Spleen (tissue), 7 donors: Measurements from ENCODE around the gene NFIB.

Experiments used
- POLR2AphosphoS5 ChIP-seq, 3 donors: sonication (generic); formaldehyde crosslinking; IDR thresholded peaks; one replicate each; pipeline ENCODE4 v1.5.1; 2017; ENCODE audit warnings: antibody characterized with exemption in 3 of 3
- TF ChIP-seq, protein P1 (sequence below), 11 experiments: fragments of 200-600 bp in 7 of 11; fragments of 450-650 bp in 4 of 11; sonication (generic) in 4 of 11; IDR thresholded peaks in 8 of 11; conservative IDR thresholded peaks in 3 of 11; 1 replicate in 7 of 11; 2 replicates in 4 of 11; pipeline versions ENCODE4 v1.4.0 to v1.8.0; 2016 to 2021; ENCODE audit warnings: antibody characterized with exemption in 11 of 11, inconsistent platforms in 4 of 11, mild to moderate bottlenecking in 1 of 11
- donor health status: DM: no; HTN: no; CAD: no; lungs with moderate emphysema.
- donor health status: DM: no; HTN: no; CAD: no.
- donor health status: DM: no; HTN: no; CAD: no.

DNA sequence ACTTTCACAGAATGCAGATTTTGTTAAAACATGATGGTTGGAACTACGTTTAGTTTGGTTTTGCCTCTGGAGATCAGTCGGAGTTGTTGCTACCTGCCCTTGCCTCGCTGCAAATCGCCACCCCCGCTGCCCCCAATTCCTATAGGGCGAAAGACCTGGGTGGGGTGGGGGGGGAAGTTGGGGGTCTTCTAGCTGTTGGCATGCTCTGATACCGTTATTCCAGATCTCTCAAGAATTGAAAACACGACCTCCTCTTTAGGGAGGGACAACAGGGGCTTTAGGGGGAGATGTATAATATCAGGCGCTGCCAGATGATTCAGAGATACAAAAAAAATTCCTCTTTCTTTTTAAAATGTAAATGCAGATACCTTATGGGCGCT, 36.4 kb upstream of the NFIB start:
- TF ChIP-seq, protein P1, sequence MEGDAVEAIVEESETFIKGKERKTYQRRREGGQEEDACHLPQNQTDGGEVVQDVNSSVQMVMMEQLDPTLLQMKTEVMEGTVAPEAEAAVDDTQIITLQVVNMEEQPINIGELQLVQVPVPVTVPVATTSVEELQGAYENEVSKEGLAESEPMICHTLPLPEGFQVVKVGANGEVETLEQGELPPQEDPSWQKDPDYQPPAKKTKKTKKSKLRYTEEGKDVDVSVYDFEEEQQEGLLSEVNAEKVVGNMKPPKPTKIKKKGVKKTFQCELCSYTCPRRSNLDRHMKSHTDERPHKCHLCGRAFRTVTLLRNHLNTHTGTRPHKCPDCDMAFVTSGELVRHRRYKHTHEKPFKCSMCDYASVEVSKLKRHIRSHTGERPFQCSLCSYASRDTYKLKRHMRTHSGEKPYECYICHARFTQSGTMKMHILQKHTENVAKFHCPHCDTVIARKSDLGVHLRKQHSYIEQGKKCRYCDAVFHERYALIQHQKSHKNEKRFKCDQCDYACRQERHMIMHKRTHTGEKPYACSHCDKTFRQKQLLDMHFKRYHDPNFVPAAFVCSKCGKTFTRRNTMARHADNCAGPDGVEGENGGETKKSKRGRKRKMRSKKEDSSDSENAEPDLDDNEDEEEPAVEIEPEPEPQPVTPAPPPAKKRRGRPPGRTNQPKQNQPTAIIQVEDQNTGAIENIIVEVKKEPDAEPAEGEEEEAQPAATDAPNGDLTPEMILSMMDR (IDR thresholded peaks at IDR 0.05 in 8 of 11, conservative IDR thresholded peaks at IDR 0.05 in 3 of 11) = no peak
- TF ChIP-seq POLR2AphosphoS5 (IDR thresholded peaks at IDR 0.05) = no peak
